Activated T-cell treated with anti-CD3 and anti-CD28 coated beads, Interleukin-2, amount 50 U/mL, for 72 hours (primary cell): ENCODE data around the gene GAL3ST1. TPM values are rescaled to one million over a fixed set of nuclear protein-coding genes. Genes with fewer than 3 reads are reported as not detected.
"Not testable (repeated sequence)": the region's sequence is repeated elsewhere in the genome, so short reads cannot be mapped to it uniquely, and the experiment has no call there.

Experiments
- ATAC-seq, 2 donors: fragments of 150-1000 bp; cut with Tn5 transposase; replicated peaks in 1 of 2; 2 replicates each; pipeline ENCODE4 v1.10.0; 2021; ENCODE audit warnings: moderate library complexity in 2 of 2, mild to moderate bottlenecking in 1 of 2
- DNase-seq, 2 donors: peaks; one replicate each; pipeline ENCODE4 v3.0.0; 2021 to 2022; ENCODE audit warnings: mixed read lengths in 1 of 2
- H3K27ac Mint-ChIP-seq: one replicate; pipeline ENCODE4 v1.8.0; 2022; ENCODE audit warnings: mild to moderate bottlenecking, moderate library complexity, mixed read lengths
- H3K27me3 Mint-ChIP-seq: one replicate; pipeline ENCODE4 v1.8.0; 2022; ENCODE audit warnings: low read depth, mixed read lengths
- H3K36me3 Mint-ChIP-seq, 2 donors: one replicate each; pipeline ENCODE4 v1.8.0; 2022; ENCODE audit warnings: mixed read lengths in 2 of 2, mild to moderate bottlenecking in 1 of 2; ENCODE audit not compliant: insufficient read depth in 2 of 2
- H3K4me1 Mint-ChIP-seq: one replicate; pipeline ENCODE4 v1.8.0; 2022; ENCODE audit warnings: low read depth, mixed read lengths
- H3K4me3 Mint-ChIP-seq, 2 donors: one replicate each; pipeline ENCODE4 v1.8.0; 2022; ENCODE audit warnings: mild to moderate bottlenecking in 2 of 2, mixed read lengths in 2 of 2, moderate library complexity in 2 of 2
- H3K9me3 Mint-ChIP-seq, 2 donors: one replicate each; pipeline ENCODE4 v1.8.0; 2022; ENCODE audit warnings: mixed read lengths in 2 of 2
- total RNA-seq, 2 donors: library from RNA; stranded (reverse); gene quantifications; one replicate each; pipeline ENCODE4 v1.2.3, GENCODE V29; 2022

GAL3ST1 gene
- total RNA-seq, 2 donors from 2014 or later: 1.1 to 1.7 TPM

- ATAC-seq: peak; percentile 69 to 80
- DNase-seq: peak; percentile 52 to 55
- Mint-ChIP-seq H3K9me3 (no peaks in the 10 kb centered on the region), H3K4me1 (peaks cover 50% of the 10 kb centered on the region), H3K36me3 (no peaks in the 10 kb centered on the region), H3K4me3 (peak within 1 kb of the TSS; percentile 72 to 91), H3K27me3 (no peaks in the 10 kb centered on the region), H3K27ac (no peak within 1 kb of the TSS)
These were observed 32.2 kb upstream of the GAL3ST1 start, which contains the start of gene TCN2 for GRCh38 chr22:30606455-30607299. TSS of gene TCN2 (plus strand) at chr22:30607174. CDS start at chr22:30607332, 158 bp downstream.

GRCh38 chr22:30605449-30606110, 31.1 kb upstream of the GAL3ST1 start:
- Mint-ChIP-seq H3K4me3 (peak overlapping the region; percentile 64 to 91), H3K4me1 (peaks cover 50% of the 10 kb centered on the region), H3K27me3 (no peaks in the 10 kb centered on the region), H3K9me3 (no peaks in the 10 kb centered on the region), H3K27ac (peak overlapping the region; percentile 64), H3K36me3 (no peaks in the 10 kb centered on the region)
- peak; percentile 49 to 70 for DNase-seq
- ATAC-seq: peak; percentile 18 to 43

GRCh38 chr22:30604723-30605122, 30.3 kb upstream of the GAL3ST1 start:
- no peak overlapping the region for H3K4me3 Mint-ChIP-seq
- H3K27me3 Mint-ChIP-seq: no peaks in the 10 kb centered on the region
- H3K27ac Mint-ChIP-seq: no peak overlapping the region
- no peaks in the 10 kb centered on the region for H3K9me3 Mint-ChIP-seq
- peaks cover 50% of the 10 kb centered on the region for H3K4me1 Mint-ChIP-seq
- H3K36me3 Mint-ChIP-seq: no peaks in the 10 kb centered on the region
- ATAC-seq: no peak
- DNase-seq: no peak

- Mint-ChIP-seq H3K4me1 (peaks cover 40% of the 10 kb centered on the region), H3K27me3 (no peaks in the 10 kb centered on the region), H3K4me3 (no peak overlapping the region), H3K36me3 (no peaks in the 10 kb centered on the region), H3K9me3 (no peaks in the 10 kb centered on the region), H3K27ac (no peak overlapping the region)
- ATAC-seq (no peak), DNase-seq (no peak)
These were observed 29.3 kb upstream of the GAL3ST1 start for GRCh38 chr22:30603801-30604200.

DNA sequence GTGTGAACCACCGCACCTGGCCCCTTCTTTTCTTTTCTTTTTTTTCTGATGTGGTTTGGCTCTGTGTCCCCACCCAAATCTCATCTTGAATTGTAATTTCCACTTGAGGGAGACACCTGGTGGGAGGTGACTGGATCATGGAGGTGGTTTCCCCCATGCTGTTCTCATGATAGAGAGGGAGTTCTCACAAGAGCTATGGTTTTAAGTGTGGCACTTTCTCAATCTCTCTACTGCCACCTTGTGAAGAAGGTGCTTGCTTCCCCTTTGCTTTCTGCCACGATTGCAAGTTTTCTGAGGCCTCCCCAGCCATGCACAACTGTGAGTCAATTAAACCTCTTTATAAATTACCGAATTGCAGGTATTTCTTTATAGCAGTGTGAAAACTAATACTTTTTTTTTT, 27.6 kb upstream of the GAL3ST1 start:
- Mint-ChIP-seq H3K4me1 (peaks cover 23% of the 10 kb centered on the region), H3K36me3 (no peaks in the 10 kb centered on the region), H3K27ac (no peak overlapping the region), H3K4me3 (no peak overlapping the region), H3K9me3 (no peaks in the 10 kb centered on the region), H3K27me3 (no peaks in the 10 kb centered on the region)
- no peak for DNase-seq
- ATAC-seq: peak in 1 of 2 donors; percentile 33

DNA sequence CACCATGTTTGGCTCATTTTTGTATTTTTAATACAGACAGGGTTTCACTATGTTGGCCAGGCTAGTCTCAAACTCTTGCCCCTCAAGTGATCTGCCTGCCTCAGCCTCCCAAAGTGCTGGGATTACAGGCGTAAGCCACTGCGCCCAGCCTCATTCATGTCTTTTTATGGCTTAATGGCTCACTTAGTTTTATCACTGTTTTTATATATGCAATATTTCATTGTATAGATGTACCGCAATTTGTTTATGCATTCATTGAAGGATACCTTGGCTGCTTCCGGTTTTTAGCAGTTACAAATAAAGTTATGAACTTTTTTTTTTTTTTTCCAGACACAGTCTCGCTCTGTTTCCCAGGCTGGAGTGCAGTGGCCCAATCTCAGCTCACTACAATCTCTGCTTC, 27.0 kb upstream of the GAL3ST1 start:
- no peaks in the 10 kb centered on the region for H3K36me3 Mint-ChIP-seq
- H3K4me3 Mint-ChIP-seq: no peak overlapping the region
- H3K9me3 Mint-ChIP-seq: no peaks in the 10 kb centered on the region
- H3K4me1 Mint-ChIP-seq: peaks cover 17% of the 10 kb centered on the region
- no peak for DNase-seq
- no peaks in the 10 kb centered on the region for H3K27me3 Mint-ChIP-seq
- H3K27ac Mint-ChIP-seq: no peak overlapping the region
- no peak for ATAC-seq

DNA sequence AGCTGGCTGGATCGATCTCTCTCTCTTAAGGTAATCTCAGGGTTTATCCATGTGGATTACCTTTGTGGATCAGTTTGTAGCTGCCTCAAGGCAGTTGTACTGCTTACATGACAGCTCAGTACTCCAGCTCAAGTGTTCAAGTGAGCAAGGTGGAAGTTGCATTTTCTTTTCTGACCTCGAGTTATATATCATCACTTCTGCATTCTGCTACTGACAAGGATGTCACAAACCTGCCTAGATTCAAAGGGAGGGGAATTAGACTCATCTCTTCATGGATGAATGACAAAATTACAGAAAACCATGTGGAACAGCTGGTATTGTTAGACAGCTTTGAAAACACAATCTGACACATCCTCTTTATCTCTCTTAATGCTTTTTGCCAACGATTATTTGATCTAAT, 26.5 kb upstream of the GAL3ST1 start:
- ATAC-seq (no peak), DNase-seq (no peak)
- Mint-ChIP-seq H3K27me3 (no peaks in the 10 kb centered on the region), H3K4me1 (peaks cover 12% of the 10 kb centered on the region), H3K36me3 (no peaks in the 10 kb centered on the region), H3K9me3 (no peaks in the 10 kb centered on the region), H3K4me3 (no peak overlapping the region), H3K27ac (no peak overlapping the region)

GRCh38 chr22:30598986-30599385, 24.5 kb upstream of the GAL3ST1 start:
- Mint-ChIP-seq H3K27me3 (no peaks in the 10 kb centered on the region), H3K27ac (no peak overlapping the region), H3K36me3 (no peaks in the 10 kb centered on the region), H3K9me3 (no peaks in the 10 kb centered on the region), H3K4me1 (peaks cover 4% of the 10 kb centered on the region), H3K4me3 (no peak overlapping the region)
- no peak for ATAC-seq
- no peak for DNase-seq

DNA sequence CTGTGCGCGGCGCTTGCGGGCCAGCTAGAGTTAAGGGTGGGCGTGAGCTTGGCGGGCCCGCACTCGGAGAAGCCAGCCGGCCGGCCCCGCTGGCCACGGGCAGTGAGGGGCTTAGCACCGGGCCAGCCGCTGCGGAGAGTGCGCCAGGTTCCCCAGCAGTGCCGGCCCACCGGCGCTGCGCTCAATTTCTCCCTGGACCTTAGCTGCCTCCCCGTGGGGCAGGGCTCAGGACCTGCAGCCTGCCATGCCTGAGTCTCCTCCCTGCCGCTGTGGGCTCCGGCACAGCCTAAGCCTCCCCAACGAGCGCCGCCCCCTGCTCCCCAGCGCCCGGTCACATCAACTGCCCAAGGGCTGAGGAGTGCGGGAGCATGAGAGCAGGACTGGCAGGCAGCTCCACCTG, 22.4 kb upstream of the GAL3ST1 start:
- ATAC-seq: no peak
- no peaks in the 10 kb centered on the region for H3K9me3 Mint-ChIP-seq
- no peaks in the 10 kb centered on the region for H3K36me3 Mint-ChIP-seq

DNA sequence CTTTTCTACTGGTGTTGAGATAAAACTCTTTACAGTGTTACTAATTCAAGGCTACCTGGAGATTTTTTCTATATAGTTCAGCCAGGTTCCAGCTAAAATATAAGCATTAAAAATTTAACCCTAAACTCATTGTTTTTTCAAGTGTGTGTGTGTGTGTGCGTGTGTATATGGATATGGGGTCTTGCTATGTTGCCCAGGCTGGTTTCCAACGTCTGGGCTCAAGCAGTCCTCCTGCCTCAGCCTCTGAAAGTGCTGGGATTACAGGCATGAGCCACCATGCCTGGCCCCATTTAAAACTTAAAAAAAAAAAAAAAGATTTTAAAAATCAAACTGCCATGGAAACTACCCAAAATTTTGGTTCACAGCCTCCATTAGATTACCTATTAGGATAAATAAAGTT, 21.7 kb upstream of the GAL3ST1 start:
- Mint-ChIP-seq H3K4me3 (no peak overlapping the region), H3K36me3 (no peaks in the 10 kb centered on the region), H3K4me1 (no peaks in the 10 kb centered on the region), H3K27me3 (peaks cover 6% of the 10 kb centered on the region), H3K27ac (no peak overlapping the region), H3K9me3 (no peaks in the 10 kb centered on the region)
- ATAC-seq (no peak), DNase-seq (no peak)

More for the DNA sequence above, 22.4 kb upstream of the GAL3ST1 start:
- Mint-ChIP-seq H3K27me3 (peaks cover 6% of the 10 kb centered on the region), H3K4me1 (no peaks in the 10 kb centered on the region), H3K27ac (no peak overlapping the region), H3K4me3 (no peak overlapping the region)
- no peak for DNase-seq

DNA sequence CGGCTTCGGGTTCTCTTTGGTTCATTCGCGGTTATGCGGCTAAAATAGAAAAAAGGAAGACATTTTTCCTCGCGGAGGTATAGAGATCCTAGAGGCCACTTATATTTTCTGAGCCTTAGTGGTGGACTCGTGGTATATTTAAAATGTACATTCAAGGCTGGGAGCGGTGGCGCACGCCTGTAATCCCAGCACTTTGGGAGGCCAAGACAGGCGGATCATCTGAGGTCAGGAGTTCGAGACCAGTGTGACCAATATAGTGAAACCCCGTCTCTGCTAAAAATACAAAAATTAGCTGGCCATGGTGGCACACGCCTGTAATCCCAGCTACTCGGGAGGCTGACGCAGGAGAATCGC, 17.9 kb upstream of the GAL3ST1 start:
- ATAC-seq, H3K36me3 Mint-ChIP-seq, DNase-seq, H3K27ac Mint-ChIP-seq, H3K4me3 Mint-ChIP-seq, H3K4me1 Mint-ChIP-seq, H3K27me3 Mint-ChIP-seq, H3K9me3 Mint-ChIP-seq: not testable (repeated sequence)

DNA sequence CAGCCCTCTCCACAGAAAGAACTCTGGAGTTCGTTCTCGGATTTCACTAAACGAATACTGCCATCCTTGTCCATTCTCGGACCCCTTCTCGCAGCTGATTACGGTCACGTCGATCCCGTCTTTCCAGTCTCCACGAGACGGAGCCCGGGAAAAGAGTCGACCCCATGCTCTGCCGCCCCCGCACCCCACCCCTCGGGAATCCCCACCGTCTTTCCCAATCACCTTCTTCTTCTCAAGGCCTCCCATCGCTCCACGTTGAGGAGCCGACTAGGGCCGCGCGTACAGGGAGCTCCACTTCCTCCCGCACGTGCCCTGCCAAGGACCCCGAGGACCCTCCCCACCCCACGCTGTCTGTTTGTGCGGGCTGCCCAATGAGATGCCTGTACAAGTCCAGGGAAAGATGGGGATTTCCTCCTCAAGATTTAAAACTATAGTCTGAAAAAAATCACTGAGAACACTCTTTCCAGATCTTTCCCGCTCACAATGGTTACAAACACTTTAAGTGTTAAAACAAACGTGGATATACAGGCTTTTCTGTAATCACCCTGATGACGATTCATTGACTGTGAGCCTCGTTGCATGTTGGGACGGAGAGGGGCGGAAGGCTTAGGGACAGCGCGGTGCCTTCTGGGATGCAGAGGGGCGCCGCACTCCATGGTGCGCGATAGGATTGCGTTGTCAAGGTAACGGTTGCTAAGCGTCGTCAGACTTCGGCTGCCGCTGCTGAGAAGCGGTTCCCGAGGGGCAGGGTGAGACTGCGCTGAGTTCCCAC, 17.3 kb upstream of the GAL3ST1 start, which contains the start of gene PES1:
Gene PES1 (minus strand): TSS at position 323 of the 772 bp plus-strand sequence. CDS start 77 bp downstream, at position 246.
- Mint-ChIP-seq H3K4me3 (no peak within 1 kb of the TSS), H3K36me3 (peaks cover 2 to 5% of the 10 kb centered on the region in 2 donors), H3K27me3 (peaks cover 6% of the 10 kb centered on the region), H3K9me3 (no peaks in the 10 kb centered on the region), H3K4me1 (no peaks in the 10 kb centered on the region), H3K27ac (no peak within 1 kb of the TSS)
- ATAC-seq: peak; percentile 100
- DNase-seq: peak; percentile 93 to 95

- Mint-ChIP-seq H3K36me3 (peaks cover 2 to 9% of the 10 kb centered on the region in 2 donors), H3K4me1 (no peaks in the 10 kb centered on the region), H3K4me3 (no peak overlapping the region), H3K9me3 (no peaks in the 10 kb centered on the region), H3K27ac (no peak overlapping the region), H3K27me3 (peaks cover 6% of the 10 kb centered on the region)
- ATAC-seq: no peak
- DNase-seq: no peak
These were observed 16.7 kb upstream of the GAL3ST1 start for GRCh38 chr22:30591191-30591587.
